Measurements from ENCODE around the gene TMEM269. TPM values are rescaled to one million over a fixed set of nuclear protein-coding genes. Genes with fewer than 3 reads are reported as not detected.
A peak's percentile ranks its signal among the peaks of the same experiment; 100 is the strongest.

TMEM269 gene
- total RNA-seq, 3 donors from 2014 or later = under 0.01 to 0.59 (median 0.16) TPM

DNA sequence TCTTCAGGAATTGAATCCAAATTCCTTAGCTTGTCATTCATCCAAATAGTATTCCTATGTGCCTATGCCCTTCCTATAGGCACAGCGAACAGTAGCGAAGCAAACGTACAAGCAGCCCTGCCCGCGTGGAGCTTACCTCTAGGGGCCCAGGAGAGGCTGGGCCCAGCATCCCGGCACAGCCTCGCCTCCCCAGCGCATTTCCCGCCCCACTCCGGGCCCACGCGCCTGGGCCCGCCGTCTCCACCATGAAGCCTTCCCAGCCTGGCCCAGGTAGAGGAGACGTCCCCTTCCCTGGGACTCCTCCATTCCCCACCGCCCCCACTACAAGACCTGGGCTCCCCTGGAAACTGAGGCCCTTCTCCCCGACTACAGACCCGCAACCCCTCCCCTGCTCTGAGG lies 245 bp upstream of the TMEM269 start:
- no peak for DNase-seq (ENCODE audit: low spot score in 2 of 2)
- intact Hi-C loops (cut with DNase I; ENCODE audit: low total_unique reads) = no loop called here
- no peaks in the 10 kb centered on the region for H3K36me3 ChIP-seq
- no peak overlapping the region for H3K27ac ChIP-seq
- H3K27me3 ChIP-seq = no peaks in the 10 kb centered on the region
- no peaks in the 10 kb centered on the region for H3K4me1 ChIP-seq
- TF ChIP-seq, protein P1, sequence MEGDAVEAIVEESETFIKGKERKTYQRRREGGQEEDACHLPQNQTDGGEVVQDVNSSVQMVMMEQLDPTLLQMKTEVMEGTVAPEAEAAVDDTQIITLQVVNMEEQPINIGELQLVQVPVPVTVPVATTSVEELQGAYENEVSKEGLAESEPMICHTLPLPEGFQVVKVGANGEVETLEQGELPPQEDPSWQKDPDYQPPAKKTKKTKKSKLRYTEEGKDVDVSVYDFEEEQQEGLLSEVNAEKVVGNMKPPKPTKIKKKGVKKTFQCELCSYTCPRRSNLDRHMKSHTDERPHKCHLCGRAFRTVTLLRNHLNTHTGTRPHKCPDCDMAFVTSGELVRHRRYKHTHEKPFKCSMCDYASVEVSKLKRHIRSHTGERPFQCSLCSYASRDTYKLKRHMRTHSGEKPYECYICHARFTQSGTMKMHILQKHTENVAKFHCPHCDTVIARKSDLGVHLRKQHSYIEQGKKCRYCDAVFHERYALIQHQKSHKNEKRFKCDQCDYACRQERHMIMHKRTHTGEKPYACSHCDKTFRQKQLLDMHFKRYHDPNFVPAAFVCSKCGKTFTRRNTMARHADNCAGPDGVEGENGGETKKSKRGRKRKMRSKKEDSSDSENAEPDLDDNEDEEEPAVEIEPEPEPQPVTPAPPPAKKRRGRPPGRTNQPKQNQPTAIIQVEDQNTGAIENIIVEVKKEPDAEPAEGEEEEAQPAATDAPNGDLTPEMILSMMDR (IDR thresholded peaks at IDR 0.05) = no peak
- H3K9me3 ChIP-seq = no peaks in the 10 kb centered on the region
- H3K4me3 ChIP-seq = peak overlapping the region; percentile 36 to 74 (median 52)

DNA sequence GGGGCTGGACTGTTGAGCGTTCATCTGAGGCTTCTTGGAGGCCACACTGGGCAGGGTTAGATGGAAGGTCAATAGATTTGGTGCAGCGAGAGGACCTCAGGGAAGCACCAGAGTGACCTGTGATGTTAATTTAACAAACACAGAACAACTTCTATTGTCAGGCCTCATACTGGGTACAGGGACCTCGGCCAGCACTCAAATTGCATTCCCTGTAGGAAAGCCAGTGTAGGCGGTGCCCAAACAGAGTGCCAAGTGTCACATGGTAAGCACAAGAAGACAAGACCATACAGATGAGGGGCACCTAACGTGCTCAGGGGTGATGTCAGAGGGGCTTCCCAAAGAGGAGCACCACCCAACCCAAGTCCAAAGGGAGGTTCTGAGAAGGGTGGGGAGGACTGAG lies 1.3 kb downstream of the TMEM269 start:
- H3K9me3 ChIP-seq = no peaks in the 10 kb centered on the region
- H3K4me3 ChIP-seq = no peak overlapping the region
- H3K27ac ChIP-seq = no peak overlapping the region
- no peaks in the 10 kb centered on the region for H3K27me3 ChIP-seq
- no peak for DNase-seq (ENCODE audit: low spot score in 2 of 2)
- H3K4me1 ChIP-seq = no peaks in the 10 kb centered on the region
- H3K36me3 ChIP-seq = no peaks in the 10 kb centered on the region
- TF ChIP-seq, protein P1 (IDR thresholded peaks at IDR 0.05) = no peak
- TF ChIP-seq POLR2AphosphoS5 (IDR thresholded peaks at IDR 0.05) (no peak), POLR2A (IDR thresholded peaks at IDR 0.05) (no peak)
- intact Hi-C loops (cut with DNase I; ENCODE audit: low total_unique reads) = loop anchor here (5.0 kb wide), 1 partner anchor 1876 kb away; no protein-coding TSS in a partner anchor

DNA sequence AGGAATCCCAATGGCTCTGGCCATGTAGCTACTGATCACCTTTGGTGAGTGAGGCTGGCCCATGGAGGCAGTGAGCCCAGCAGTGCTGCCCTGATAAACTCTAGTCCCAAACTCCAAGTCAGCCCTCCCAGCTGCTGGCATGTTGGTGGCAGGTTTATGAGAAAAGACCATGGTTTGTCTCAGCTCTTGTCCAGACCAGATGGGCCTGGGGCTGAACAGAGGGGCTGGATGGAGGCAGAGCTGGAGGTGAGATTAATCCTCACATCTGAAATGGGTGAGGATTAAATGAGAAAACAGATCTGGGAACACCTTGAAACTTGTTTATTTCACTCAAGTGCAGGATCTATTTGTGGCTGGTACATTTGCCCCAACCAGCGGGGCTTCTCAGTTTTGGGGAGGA lies 3.2 kb downstream of the TMEM269 start:
- no peak overlapping the region for H3K27ac ChIP-seq
- H3K9me3 ChIP-seq = no peaks in the 10 kb centered on the region
- no peaks in the 10 kb centered on the region for H3K36me3 ChIP-seq
- DNase-seq (ENCODE audit: low spot score in 2 of 2) = no peak
- intact Hi-C loops (cut with DNase I; ENCODE audit: low total_unique reads) = loop anchor here (5.0 kb wide), 1 partner anchor 1874 kb away; no protein-coding TSS in a partner anchor
- no peaks in the 10 kb centered on the region for H3K4me1 ChIP-seq
- TF ChIP-seq, protein P1 (IDR thresholded peaks at IDR 0.05) = no peak
- TF ChIP-seq POLR2AphosphoS5 (IDR thresholded peaks at IDR 0.05) = no peak
- no peak for TF ChIP-seq POLR2A (IDR thresholded peaks at IDR 0.05)
- no peak overlapping the region for H3K4me3 ChIP-seq
- H3K27me3 ChIP-seq = no peaks in the 10 kb centered on the region

DNA sequence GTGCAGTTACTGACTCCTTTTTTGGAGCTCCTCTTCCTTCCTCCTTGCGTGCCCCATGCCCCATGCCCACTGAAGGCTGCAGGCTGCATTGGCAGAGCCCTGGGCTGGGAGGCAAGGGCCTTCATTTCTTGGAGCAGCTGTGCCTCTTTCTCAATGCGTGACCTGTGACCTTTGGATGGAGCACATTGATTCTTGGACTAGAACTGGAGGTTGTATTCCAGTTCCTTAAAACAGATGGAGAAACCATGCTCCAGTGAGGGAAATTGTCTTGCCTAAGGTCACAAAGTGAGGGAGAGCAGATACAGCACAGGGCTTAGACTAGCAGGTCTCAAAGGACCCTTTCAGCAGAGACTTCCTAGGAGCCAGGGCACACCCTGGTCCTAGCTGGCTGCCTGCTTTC lies 9.0 kb downstream of the TMEM269 start:
- TF ChIP-seq, protein P1 (IDR thresholded peaks at IDR 0.05) = no peak
- TF ChIP-seq POLR2A (IDR thresholded peaks at IDR 0.05) (no peak), POLR2AphosphoS5 (IDR thresholded peaks at IDR 0.05) (no peak)
- Histone ChIP-seq H3K27ac (peak overlapping the region in 1 of 2 donors; percentile 30), H3K27me3 (no peaks in the 10 kb centered on the region), H3K36me3 (no peaks in the 10 kb centered on the region), H3K4me1 (no peaks in the 10 kb centered on the region), H3K9me3 (no peaks in the 10 kb centered on the region), H3K4me3 (no peak overlapping the region)
- intact Hi-C loops (cut with DNase I; ENCODE audit: low total_unique reads) = no loop called here
- DNase-seq (ENCODE audit: low spot score in 2 of 2) = no peak

DNA sequence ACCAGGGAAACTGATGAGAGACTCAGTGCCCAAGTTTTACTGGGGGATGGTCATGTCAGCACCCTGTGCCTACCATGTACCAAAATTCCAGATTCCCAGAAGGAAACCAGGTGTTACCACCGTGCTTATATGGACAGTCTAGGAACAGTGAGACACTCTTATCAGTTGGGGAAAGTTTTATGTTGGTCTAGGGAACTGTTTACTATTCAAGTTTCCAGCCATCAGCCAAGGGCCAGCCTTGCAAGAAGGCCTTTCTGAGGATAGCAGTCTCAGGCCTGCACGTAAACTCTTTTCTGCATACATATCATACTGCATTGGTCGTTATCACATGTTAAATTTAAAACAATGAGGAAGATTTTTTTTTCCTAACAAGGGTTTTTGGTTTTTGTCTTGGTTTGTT lies 12.6 kb downstream of the TMEM269 start:
- no peak for DNase-seq (ENCODE audit: low spot score in 2 of 2)
- no peaks in the 10 kb centered on the region for H3K9me3 ChIP-seq
- H3K27me3 ChIP-seq = no peaks in the 10 kb centered on the region
- TF ChIP-seq, protein P1 (IDR thresholded peaks at IDR 0.05) = no peak
- TF ChIP-seq POLR2AphosphoS5 (IDR thresholded peaks at IDR 0.05) (no peak), POLR2A (IDR thresholded peaks at IDR 0.05) (no peak)
- no peaks in the 10 kb centered on the region for H3K4me1 ChIP-seq
- no peak overlapping the region for H3K27ac ChIP-seq
- H3K4me3 ChIP-seq = no peak overlapping the region
- no peaks in the 10 kb centered on the region for H3K36me3 ChIP-seq
- intact Hi-C loops (cut with DNase I; ENCODE audit: low total_unique reads) = no loop called here

Data from breast epithelium (tissue), 4 donors.